Upper lobe of right lung (tissue), 1 donor: ENCODE data around the gene EIF3I. TPM values are rescaled to one million over a fixed set of nuclear protein-coding genes. Genes with fewer than 3 reads are reported as not detected.

Experiments used
- ATAC-seq: fragments of 200-7000 bp; cut with Tn5 transposase; one replicate; pipeline ENCODE4 v1.9.1; 2020; ENCODE audit warnings: mild to moderate bottlenecking, moderate library complexity
- DNase-seq: peaks from one replicate; pipeline ENCODE4 v3.0.0-alpha.2; 2020
- H3K27ac ChIP-seq: fragments of 200-600 bp; one replicate; pipeline ENCODE4 v1.8.0; 2022
- H3K27me3 ChIP-seq: fragments of 200-600 bp; one replicate; pipeline ENCODE4 v1.8.0; 2022; ENCODE audit warnings: mild to moderate bottlenecking
- H3K36me3 ChIP-seq: fragments of 200-600 bp; one replicate; pipeline ENCODE4 v1.8.0; 2022
- H3K4me1 ChIP-seq: fragments of 200-600 bp; one replicate; pipeline ENCODE4 v1.8.0; 2022
- H3K4me3 ChIP-seq: fragments of 200-600 bp; one replicate; pipeline ENCODE4 v1.8.0; 2022; ENCODE audit warnings: mild to moderate bottlenecking
- H3K9me3 ChIP-seq: fragments of 200-600 bp; one replicate; pipeline ENCODE4 v1.8.0; 2022
- CTCF ChIP-seq: fragments of 200-600 bp; IDR thresholded peaks from one replicate; pipeline ENCODE4 v1.8.0; 2022; ENCODE audit warnings: antibody characterized with exemption
- intact Hi-C: fragments of 100-400 bp; cut with DNase I; formaldehyde crosslinking; loops from one replicate; pipeline ENCODE4 v1.11.0; 2022
- total RNA-seq: library from RNA; stranded (reverse); fragmentation: NEBNext Ultra II Directional; extraction: Animal tissue kit (Norgen Biotek cat#: 25700); gene quantifications from one replicate; pipeline ENCODE4 v1.2.1, GENCODE V29; 2021
- donor health status: DM: no; HTN: yes; CAD: no; lungs with severe emphysema.

EIF3I gene
- total RNA-seq, 1 donor from 2014 or later: 116 TPM

- Histone ChIP-seq H3K9me3 (no peaks in the 10 kb centered on the region), H3K27me3 (no peaks in the 10 kb centered on the region), H3K4me1 (peaks cover 21% of the 10 kb centered on the region), H3K36me3 (peaks cover 30% of the 10 kb centered on the region), H3K27ac (peak overlapping the region; percentile 63), H3K4me3 (no peak overlapping the region)
- no peak for DNase-seq
- no peak for ATAC-seq
- TF ChIP-seq CTCF: no peak
- intact Hi-C loops: no loop called here
These were observed 22.5 kb upstream of the EIF3I start for GRCh38 chr1:32199717-32200072.

GRCh38 chr1:32200226-32201010, 21.8 kb upstream of the EIF3I start, which contains the start of gene CCDC28B:
CCDC28B (plus strand) TSS chr1:32200595; CDS start chr1:32201936, 1,341 bp downstream.
- H3K9me3 ChIP-seq: no peaks in the 10 kb centered on the region
- DNase-seq: peak; percentile 72
- TF ChIP-seq CTCF: no peak
- H3K27ac ChIP-seq: peak within 1 kb of the TSS; percentile 63
- H3K4me3 ChIP-seq: peak within 1 kb of the TSS; percentile 65
- peaks cover 22% of the 10 kb centered on the region for H3K36me3 ChIP-seq
- peak; percentile 37 for ATAC-seq
- intact Hi-C loops: no loop called here
- no peaks in the 10 kb centered on the region for H3K27me3 ChIP-seq
- H3K4me1 ChIP-seq: peaks cover 26% of the 10 kb centered on the region

- Histone ChIP-seq H3K4me3 (peak overlapping the region; percentile 65), H3K4me1 (peaks cover 30% of the 10 kb centered on the region), H3K27ac (peak overlapping the region; percentile 63), H3K27me3 (no peaks in the 10 kb centered on the region), H3K9me3 (no peaks in the 10 kb centered on the region), H3K36me3 (peaks cover 14% of the 10 kb centered on the region)
- peak; percentile 6 for TF ChIP-seq CTCF
- DNase-seq: peak; percentile 74
- peak; percentile 11 for ATAC-seq
- intact Hi-C loops: no loop called here
These were observed 21.0 kb upstream of the EIF3I start for GRCh38 chr1:32201011-32201855.

GRCh38 chr1:32204943-32205361, 17.3 kb upstream of the EIF3I start:
- peak; percentile 70 for DNase-seq
- H3K27ac ChIP-seq: peak overlapping the region; percentile 49

More at GRCh38 chr1:32204943-32205361, 17.3 kb upstream of the EIF3I start:
- Histone ChIP-seq H3K9me3 (no peaks in the 10 kb centered on the region), H3K27me3 (no peaks in the 10 kb centered on the region), H3K4me1 (peaks cover 24% of the 10 kb centered on the region), H3K36me3 (no peaks in the 10 kb centered on the region), H3K4me3 (peak overlapping the region; percentile 60)
- TF ChIP-seq CTCF: no peak
- intact Hi-C loops: no loop called here
- peak; percentile 8 for ATAC-seq
